GM10248 (cell line): ENCODE measurements around the gene KRT34.

ENCODE experiments used
- CTCF ChIA-PET: fragments of 300-600 bp; sonication (Branson Sonifier 250); formaldehyde crosslinking; extraction: SDS; loops from one replicate; lab custom pipeline; 2021; ENCODE audit warnings: antibody characterized with exemption; lab: Yijun Ruan, JAX
- POLR2A ChIA-PET: fragments of 350-650 bp; sonication (Branson Sonifier 250); formaldehyde crosslinking; extraction: SDS; loops from one replicate; lab custom pipeline; 2020; ENCODE audit warnings: antibody characterized with exemption; lab: Yijun Ruan, JAX
- DNase-seq: peaks from one replicate; pipeline ENCODE4 v3.0.0; 2012; ENCODE audit errors: extremely low spot score
- TF ChIP-seq, protein P1 (sequence below): IDR thresholded peaks from 2 replicates; pipeline ENCODE4 v1.5.1; 2012; ENCODE audit warnings: mild to moderate bottlenecking, low read depth; ENCODE audit errors: extremely low read depth, missing control alignments, control extremely low read depth

Gene KRT34

GRCh38 chr17:41328207-41328606, 53.9 kb downstream of the KRT34 start:
- TF ChIP-seq, protein P1, sequence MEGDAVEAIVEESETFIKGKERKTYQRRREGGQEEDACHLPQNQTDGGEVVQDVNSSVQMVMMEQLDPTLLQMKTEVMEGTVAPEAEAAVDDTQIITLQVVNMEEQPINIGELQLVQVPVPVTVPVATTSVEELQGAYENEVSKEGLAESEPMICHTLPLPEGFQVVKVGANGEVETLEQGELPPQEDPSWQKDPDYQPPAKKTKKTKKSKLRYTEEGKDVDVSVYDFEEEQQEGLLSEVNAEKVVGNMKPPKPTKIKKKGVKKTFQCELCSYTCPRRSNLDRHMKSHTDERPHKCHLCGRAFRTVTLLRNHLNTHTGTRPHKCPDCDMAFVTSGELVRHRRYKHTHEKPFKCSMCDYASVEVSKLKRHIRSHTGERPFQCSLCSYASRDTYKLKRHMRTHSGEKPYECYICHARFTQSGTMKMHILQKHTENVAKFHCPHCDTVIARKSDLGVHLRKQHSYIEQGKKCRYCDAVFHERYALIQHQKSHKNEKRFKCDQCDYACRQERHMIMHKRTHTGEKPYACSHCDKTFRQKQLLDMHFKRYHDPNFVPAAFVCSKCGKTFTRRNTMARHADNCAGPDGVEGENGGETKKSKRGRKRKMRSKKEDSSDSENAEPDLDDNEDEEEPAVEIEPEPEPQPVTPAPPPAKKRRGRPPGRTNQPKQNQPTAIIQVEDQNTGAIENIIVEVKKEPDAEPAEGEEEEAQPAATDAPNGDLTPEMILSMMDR: no peak
- ChIA-PET CTCF (interaction anchor here (0.9 to 2.1 kb wide), 3 partner anchors 14 to 480 kb away, joined by 3 to 4 read pairs (median 3); no protein-coding TSS in a partner anchor), POLR2A (no interaction called here)

More at GRCh38 chr17:41328207-41328606, 53.9 kb downstream of the KRT34 start:
- no peak for DNase-seq
